KG1 (cell line): ENCODE data around the gene MYL6B.
"Not testable (repeated sequence)": the region's sequence is repeated elsewhere in the genome, so short reads cannot be mapped to it uniquely, and the experiment has no call there.

Experiments
- DNase-seq: peaks from one replicate; lab custom pipeline; 2025; lab: John Stamatoyannopoulos, UW

MYL6B gene

DNA sequence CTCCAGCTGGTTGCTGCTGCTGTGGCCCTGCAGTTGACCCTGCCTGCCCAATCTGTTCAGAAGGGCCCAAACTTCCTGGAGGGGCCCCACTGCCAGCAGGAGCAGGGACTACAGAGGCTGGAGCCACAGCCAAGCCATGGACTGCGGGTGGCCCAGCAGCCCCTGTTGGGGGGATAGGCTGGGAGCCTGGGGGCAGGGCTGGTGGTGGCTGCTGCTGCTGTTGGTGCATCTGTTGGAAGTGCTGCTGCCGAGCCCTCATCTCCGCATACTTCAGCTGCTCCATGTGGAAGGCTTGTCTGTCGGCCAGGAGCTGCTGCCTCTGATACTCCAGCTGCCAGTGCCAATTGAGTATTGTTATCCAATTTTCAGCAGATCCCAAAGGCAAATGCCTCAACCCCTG lies 13.0 kb downstream of the MYL6B start:
- DNase-seq: no peak

- DNase-seq: no peak
These were observed 16.9 kb downstream of the MYL6B start for GRCh38 chr12:56169229-56169759.

DNA sequence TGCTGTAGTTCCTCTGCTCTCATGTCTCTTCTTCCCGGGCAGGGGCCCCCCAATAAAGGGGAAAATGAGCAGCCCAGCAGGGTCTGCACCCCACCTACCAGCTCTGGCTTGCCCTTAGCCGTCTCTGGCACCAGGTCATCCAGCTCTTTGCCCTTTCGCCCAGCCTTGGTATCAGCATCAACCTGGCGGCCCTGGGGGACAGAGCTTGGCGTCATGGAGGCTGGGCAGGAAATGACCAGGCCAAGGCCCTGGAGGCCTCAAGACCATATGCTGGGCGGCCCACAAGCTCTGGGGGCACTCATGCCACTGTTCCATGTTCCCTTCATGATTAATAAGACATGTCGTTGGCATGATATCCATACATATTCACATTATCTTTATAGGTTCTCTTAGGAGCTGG lies 20.5 kb downstream of the MYL6B start:
- no peak for DNase-seq

DNA sequence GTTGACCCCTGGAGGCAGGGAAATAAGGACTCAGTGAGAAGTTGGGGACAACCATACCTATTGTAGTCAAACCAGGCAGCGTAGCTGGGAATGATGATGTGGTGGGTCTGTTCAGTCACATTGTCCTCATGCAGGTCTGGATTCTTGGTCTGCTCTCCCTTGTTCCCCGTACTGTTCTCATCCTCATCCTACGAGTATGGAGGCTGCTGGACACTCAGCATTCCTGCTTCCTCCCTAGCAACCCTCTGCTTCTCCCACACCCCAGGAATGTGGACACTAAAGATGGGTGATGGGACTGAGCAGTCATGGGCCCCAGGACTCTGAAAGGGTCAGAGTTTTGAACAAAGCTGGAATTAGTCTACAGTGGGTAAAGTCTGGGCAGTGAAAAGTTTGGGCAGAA lies 26.0 kb downstream of the MYL6B start:
- no peak for DNase-seq

GRCh38 chr12:56186957-56187356 lies 34.6 kb downstream of the MYL6B start:
- no peak for DNase-seq

DNA sequence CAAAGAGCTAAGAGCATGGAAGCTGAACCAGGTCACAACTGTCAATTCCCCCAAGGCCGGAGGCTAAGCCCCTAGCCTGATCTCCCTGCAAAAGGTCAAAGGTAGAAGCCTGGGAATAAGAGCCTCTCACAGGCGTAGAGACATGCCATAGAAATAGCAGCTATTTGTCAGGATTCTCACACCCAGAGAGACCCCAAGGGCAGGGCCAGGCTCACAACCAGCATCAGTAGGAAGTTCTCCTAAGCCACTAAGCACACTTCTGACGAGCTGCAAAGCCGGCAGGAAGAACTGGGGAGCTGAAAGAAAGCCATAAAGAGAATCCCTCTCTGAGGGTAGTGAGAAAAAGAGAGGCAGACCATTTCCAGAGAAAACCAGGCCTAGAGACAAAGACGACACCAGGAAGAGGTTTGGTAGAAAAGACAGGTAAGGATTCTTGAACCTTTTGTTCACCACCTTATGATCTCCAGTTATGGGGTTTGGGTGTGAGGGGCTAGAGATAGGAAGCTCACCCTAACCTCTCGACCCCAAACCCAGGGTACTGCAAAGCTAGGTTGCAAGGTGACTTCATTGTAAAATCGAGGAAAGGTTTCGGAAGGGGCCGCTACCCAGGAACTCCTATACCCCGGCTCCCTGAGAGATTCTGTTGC lies 35.9 kb downstream of the MYL6B start:
- DNase-seq: no peak

DNA sequence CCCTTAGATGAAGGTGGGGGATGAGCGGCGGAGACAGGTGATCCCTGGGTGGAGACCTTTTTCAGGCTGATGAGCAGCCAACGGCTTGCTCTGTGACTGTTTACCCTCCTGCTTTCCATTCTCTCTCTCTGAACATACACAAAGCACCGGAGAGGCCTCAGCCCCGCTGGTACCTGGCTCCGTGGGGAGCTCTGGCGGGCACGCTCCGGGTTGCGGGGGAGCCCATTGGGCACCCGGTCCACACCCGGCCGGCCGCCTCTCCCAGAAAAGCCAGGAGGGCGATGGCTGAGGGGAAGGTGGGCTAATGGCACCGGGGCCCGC lies 36.4 kb downstream of the MYL6B start:
- DNase-seq: no peak

DNA sequence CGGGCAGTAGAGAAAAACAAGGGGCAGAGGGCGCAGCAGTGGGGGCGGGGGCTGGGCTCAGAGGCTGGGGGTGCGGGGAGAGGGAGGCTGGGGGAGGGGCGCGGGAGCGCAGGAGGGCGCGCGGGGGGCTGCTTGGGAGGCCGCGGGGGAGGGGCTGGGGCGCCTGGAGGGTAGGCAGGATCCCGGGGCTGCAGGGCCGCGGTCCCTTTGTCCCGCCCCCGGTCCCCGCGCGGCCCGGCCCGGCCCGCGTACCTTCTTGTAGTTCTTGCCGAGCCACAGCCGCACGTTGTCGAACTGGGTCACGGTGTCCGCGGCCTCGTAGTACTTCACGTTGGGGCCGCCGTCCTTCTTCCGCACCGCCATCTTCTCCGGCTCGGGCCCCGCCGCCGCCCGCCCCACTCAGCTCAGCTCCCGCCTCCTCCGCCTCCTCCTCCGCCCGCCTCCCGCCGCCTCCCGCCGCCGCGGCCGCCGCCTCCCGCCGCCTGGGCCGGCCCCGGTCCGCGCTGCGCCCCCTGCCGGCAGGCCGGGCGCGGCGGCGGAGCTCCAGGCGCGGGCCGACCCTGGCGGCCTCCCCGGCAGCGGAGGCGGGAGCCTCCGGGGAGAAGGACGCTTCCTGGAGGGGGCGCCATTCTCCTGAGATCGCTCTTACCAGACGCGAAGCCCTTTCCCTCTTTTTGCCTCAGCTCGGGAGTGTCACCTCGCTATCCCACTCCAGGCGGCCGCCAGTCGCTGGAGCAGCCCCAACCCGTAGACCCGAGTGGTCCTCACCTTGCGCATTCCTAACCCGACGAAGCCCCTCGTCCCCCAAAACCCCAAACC lies 36.9 kb downstream of the MYL6B start, which contains the start of gene SMARCC2:
TSS of gene SMARCC2 (minus strand) at position 385 of the 819 bp plus-strand sequence. CDS start at position 363, 22 bp downstream.
- peak; percentile 17 for DNase-seq

GRCh38 chr12:56189918-56190694 lies 37.7 kb downstream of the MYL6B start:
- DNase-seq: no peak

DNA sequence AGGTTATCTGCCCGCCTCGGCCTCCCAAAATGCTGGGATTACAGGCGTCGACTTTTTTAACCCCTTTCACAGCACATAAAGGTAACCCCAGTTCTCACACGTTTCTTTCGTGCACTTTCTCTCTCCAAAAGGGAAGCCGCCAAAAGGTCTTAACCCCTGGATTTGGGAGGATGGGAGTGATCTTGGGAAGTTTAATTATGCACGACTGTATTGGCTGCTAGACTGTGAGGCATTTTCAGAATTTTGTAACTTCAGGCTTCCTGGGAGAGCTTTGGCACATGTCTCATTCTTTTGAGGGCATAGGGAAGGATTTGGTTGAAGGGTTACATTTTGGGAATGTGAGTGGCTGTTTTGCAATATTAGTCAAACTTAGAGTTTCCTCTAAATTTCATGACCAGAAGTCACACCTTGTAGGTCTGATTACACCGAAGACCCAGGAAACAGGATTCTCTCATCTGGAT lies 38.3 kb downstream of the MYL6B start:
- no peak for DNase-seq

- DNase-seq: no peak
These were observed 40.2 kb downstream of the MYL6B start for GRCh38 chr12:56192582-56192981.

GRCh38 chr12:56193025-56193578 lies 40.7 kb downstream of the MYL6B start:
- DNase-seq: peak; percentile 31

- DNase-seq: not testable (repeated sequence)
These were observed 44.6 kb downstream of the MYL6B start for GRCh38 chr12:56196818-56197550.

DNA sequence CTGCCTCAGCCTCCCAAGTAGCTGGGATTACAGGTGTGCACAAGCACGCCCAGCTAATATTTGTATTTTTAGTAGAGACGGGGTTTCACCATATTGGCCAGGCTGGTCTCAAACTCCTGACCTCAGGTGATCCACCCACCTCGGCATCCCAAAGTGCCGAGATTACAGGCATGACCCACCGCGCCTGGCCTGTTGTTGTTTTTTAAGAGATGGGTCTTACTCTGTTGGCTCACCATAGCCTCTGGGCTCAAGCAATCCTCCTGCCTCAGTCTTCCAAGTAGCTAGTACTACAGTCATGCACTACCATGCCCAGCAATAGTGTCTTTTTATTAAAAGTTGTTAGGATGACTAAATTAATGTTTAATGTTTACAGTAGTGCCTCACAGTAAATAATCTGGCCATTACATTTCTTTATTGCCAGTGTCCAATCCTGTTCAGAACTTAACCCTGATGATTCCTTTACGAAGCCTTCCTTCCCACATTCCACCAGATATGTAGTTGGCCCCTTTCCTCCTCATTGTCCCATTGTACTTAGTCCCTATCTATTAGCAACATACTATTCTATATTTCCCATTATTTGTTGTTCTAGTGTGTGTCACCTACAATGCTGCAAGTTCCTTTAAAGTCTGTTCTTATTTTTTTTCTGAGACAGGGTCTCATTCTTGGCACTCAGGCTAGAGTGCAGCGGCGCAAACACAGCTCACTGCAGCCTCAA lies 45.7 kb downstream of the MYL6B start:
- no peak for DNase-seq

- DNase-seq: no peak
These were observed 46.4 kb downstream of the MYL6B start for GRCh38 chr12:56198836-56199235.

- no peak for DNase-seq
These were observed 50.0 kb downstream of the MYL6B start for GRCh38 chr12:56202366-56202765.

- DNase-seq: no peak
These were observed 50.5 kb downstream of the MYL6B start for GRCh38 chr12:56202838-56203237.

DNA sequence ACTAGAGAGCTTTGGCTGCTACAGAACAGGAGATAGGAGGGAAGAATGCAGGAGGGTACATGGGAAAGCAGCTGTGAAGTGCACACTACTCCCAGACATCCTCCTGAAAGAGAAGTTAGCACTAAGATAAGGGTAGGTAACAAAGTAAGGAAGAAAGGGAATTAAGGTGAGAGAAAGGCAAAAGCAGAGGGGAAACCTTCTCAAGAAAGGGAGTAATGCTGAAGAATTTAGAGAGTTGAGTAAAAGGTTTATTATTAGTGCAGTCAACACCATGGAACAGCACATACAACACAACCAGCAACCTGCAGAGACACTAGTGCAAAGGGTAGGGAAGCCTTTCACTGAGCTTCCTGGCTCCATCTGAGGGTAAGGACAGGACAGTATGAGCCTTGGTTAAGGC lies 51.9 kb downstream of the MYL6B start:
- DNase-seq: no peak

- DNase-seq: no peak
These were observed 53.1 kb downstream of the MYL6B start for GRCh38 chr12:56205445-56205844.

GRCh38 chr12:56206452-56207166 lies 54.2 kb downstream of the MYL6B start:
- no peak for DNase-seq
